Measurements from ENCODE around the gene ARHGAP35.

The ARHGAP35 gene

GRCh38 chr19:46903458-46903857 is 42.7 kb downstream of the ARHGAP35 start:
- Mint-ChIP-seq H3K4me1 (peaks cover 59% of the 10 kb centered on the region), H3K36me3 (ENCODE audit: low read depth) (no peaks in the 10 kb centered on the region), H3K27me3 (ENCODE audit: low read depth) (no peaks in the 10 kb centered on the region), H3K9me3 (no peaks in the 10 kb centered on the region), H3K27ac (peak overlapping the region; percentile 88 to 96 (median 89)), H3K4me3 (no peak overlapping the region)
- no peak for TF ChIP-seq CTCF (IDR thresholded peaks at IDR 0.05; ENCODE audit: unreplicated experiment in 3 of 3)

GRCh38 chr19:46904114-46905060 is 43.6 kb downstream of the ARHGAP35 start:
- Mint-ChIP-seq H3K36me3 (ENCODE audit: low read depth) (no peaks in the 10 kb centered on the region), H3K4me3 (peak overlapping the region in 1 of 3 experiments; percentile 12), H3K4me1 (peaks cover 56% of the 10 kb centered on the region), H3K27me3 (ENCODE audit: low read depth) (no peaks in the 10 kb centered on the region), H3K27ac (peak overlapping the region; percentile 88 to 96 (median 89)), H3K9me3 (no peaks in the 10 kb centered on the region)
- TF ChIP-seq CTCF (IDR thresholded peaks at IDR 0.05; ENCODE audit: unreplicated experiment in 3 of 3), result no peak

GRCh38 chr19:46906221-46906620 is 45.4 kb downstream of the ARHGAP35 start:
- Mint-ChIP-seq H3K9me3 (no peaks in the 10 kb centered on the region), H3K4me3 (no peak overlapping the region), H3K27me3 (ENCODE audit: low read depth) (no peaks in the 10 kb centered on the region), H3K36me3 (ENCODE audit: low read depth) (peaks cover 5% of the 10 kb centered on the region), H3K27ac (peak overlapping the region; percentile 62 to 85 (median 63)), H3K4me1 (peaks cover 48% of the 10 kb centered on the region)
- no peak for TF ChIP-seq CTCF (IDR thresholded peaks at IDR 0.05; ENCODE audit: unreplicated experiment in 3 of 3)

- H3K9me3 Mint-ChIP-seq, result no peaks in the 10 kb centered on the region
- peak overlapping the region in 1 of 3 experiments; percentile 6 for H3K27ac Mint-ChIP-seq
- H3K36me3 Mint-ChIP-seq (ENCODE audit: low read depth), result peaks cover 5% of the 10 kb centered on the region
- no peaks in the 10 kb centered on the region for H3K27me3 Mint-ChIP-seq (ENCODE audit: low read depth)
- H3K4me1 Mint-ChIP-seq, result peaks cover 36% of the 10 kb centered on the region
- H3K4me3 Mint-ChIP-seq, result no peak overlapping the region
- TF ChIP-seq CTCF (IDR thresholded peaks at IDR 0.05; ENCODE audit: unreplicated experiment in 3 of 3), result no peak
Observed at GRCh38 chr19:46907880-46908279, 47.1 kb downstream of the ARHGAP35 start.

- H3K36me3 Mint-ChIP-seq (ENCODE audit: low read depth), result peaks cover 5% of the 10 kb centered on the region
- peaks cover 33% of the 10 kb centered on the region for H3K4me1 Mint-ChIP-seq
- no peaks in the 10 kb centered on the region for H3K9me3 Mint-ChIP-seq
- no peak overlapping the region for H3K4me3 Mint-ChIP-seq
- no peak for TF ChIP-seq CTCF (IDR thresholded peaks at IDR 0.05; ENCODE audit: unreplicated experiment in 3 of 3)
- no peaks in the 10 kb centered on the region for H3K27me3 Mint-ChIP-seq (ENCODE audit: low read depth)
- no peak overlapping the region for H3K27ac Mint-ChIP-seq
Observed at GRCh38 chr19:46909356-46909755, 48.6 kb downstream of the ARHGAP35 start.

Data from nephron (organoid).